Measurements from ENCODE around the gene SLC6A19.

DNA sequence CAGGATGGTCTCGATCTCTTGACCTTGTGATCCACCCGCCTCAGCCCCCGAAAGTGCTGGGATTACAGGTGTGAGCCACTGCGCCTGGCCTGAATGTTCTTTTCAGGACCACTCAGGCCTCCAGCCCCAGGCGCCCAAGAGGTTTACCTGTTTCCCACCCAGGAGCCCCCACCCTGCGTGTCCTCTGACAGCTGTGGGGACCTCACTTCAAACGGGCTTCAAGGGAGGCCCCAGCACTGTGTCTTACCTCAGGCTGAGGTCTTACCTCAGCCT is 19.1 kb upstream of the SLC6A19 start:
- TF ChIP-seq, protein P1, sequence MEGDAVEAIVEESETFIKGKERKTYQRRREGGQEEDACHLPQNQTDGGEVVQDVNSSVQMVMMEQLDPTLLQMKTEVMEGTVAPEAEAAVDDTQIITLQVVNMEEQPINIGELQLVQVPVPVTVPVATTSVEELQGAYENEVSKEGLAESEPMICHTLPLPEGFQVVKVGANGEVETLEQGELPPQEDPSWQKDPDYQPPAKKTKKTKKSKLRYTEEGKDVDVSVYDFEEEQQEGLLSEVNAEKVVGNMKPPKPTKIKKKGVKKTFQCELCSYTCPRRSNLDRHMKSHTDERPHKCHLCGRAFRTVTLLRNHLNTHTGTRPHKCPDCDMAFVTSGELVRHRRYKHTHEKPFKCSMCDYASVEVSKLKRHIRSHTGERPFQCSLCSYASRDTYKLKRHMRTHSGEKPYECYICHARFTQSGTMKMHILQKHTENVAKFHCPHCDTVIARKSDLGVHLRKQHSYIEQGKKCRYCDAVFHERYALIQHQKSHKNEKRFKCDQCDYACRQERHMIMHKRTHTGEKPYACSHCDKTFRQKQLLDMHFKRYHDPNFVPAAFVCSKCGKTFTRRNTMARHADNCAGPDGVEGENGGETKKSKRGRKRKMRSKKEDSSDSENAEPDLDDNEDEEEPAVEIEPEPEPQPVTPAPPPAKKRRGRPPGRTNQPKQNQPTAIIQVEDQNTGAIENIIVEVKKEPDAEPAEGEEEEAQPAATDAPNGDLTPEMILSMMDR (IDR thresholded peaks at IDR 0.05) = no peak
- TF ChIP-seq POLR2A (IDR thresholded peaks at IDR 0.05) (no peak), EP300 (IDR thresholded peaks at IDR 0.05) (no peak)
